GM19043 (cell line): Measurements from ENCODE around the gene S100PBP.

Experiments used
- ATAC-seq: cut with Tn5 transposase; IDR thresholded peaks from one replicate; pipeline ENCODE4 v1.9.1; 2021; ENCODE audit warnings: low read depth; ENCODE audit not compliant: unreplicated experiment

S100PBP gene

DNA sequence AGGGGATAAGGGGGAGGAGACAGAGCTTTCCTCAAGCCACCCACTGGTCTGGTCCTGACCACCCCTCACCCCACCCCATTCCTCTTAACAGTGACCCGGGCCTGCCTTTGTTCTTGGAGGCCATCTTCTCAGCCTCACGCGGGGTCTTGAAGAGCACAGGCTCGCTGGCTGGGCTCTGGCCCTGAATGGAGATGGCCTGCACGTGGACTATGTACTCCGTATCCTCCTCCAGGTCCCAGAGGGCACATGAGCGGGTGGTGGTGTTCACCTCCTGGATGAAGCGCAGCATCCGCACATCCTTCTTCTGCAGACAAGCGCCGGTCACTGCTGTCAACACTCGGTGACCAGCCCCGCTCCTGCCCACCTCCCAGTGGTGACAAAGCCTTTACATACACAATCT lies 50.6 kb downstream of the S100PBP start:
- ATAC-seq, result no peak

- ATAC-seq, result no peak
Observed at GRCh38 chr1:32868806-32869455, 51.5 kb downstream of the S100PBP start.

GRCh38 chr1:32869923-32870614 lies 52.6 kb downstream of the S100PBP start:
- ATAC-seq, result no peak

DNA sequence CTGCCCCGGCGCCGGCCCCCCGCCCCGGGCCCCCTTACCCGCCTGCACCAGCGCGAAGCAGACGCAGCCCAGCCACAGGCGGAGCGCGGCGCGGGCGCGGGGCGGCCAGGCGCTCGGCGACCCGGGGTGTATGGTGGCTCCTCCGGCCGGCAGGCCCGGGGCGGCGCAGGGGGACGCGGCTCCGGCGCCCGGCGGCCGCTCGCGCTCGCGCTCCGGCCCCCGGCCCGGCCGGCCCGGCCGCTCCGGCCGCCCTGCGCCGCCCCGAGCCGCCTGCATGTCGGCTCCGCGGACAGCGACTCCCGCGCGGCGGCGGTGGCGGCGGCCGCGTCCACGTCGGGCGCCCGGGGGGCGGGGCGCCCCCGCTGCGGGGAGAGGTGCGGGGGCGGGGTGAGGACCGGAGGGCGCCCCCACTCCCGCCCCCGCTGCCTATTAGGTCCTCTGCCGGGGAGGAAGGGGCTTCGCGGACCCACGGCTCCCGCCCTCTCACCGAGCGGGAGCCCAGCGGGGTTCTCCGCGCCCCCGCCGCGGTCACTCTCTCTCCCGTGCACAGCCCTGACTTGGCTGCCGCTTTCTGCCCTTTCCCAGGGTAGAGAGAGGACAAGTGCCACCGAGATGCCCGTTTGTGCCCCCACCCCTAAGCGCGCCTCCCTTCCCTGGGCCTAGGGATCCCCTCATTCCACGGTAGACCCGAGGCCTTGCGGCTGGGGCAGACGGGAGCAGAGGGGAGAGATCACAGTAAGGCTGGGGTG lies 53.3 kb downstream of the S100PBP start, which contains the start of gene FNDC5:
TSS of gene FNDC5 (minus strand) at position 298 of the 749 bp plus-strand sequence.
- ATAC-seq, result no peak

GRCh38 chr1:32871364-32872191 lies 54.1 kb downstream of the S100PBP start:
- no peak for ATAC-seq

- no peak for ATAC-seq
Observed at GRCh38 chr1:32872192-32872460, 54.7 kb downstream of the S100PBP start.

GRCh38 chr1:32873484-32873883 lies 56.0 kb downstream of the S100PBP start:
- no peak for ATAC-seq

GRCh38 chr1:32874860-32875752 lies 57.7 kb downstream of the S100PBP start:
- no peak for ATAC-seq

- ATAC-seq, result no peak
Observed at GRCh38 chr1:32876341-32877210, 59.1 kb downstream of the S100PBP start.

- ATAC-seq, result no peak
Observed at GRCh38 chr1:32877211-32878110, 60.0 kb downstream of the S100PBP start.

DNA sequence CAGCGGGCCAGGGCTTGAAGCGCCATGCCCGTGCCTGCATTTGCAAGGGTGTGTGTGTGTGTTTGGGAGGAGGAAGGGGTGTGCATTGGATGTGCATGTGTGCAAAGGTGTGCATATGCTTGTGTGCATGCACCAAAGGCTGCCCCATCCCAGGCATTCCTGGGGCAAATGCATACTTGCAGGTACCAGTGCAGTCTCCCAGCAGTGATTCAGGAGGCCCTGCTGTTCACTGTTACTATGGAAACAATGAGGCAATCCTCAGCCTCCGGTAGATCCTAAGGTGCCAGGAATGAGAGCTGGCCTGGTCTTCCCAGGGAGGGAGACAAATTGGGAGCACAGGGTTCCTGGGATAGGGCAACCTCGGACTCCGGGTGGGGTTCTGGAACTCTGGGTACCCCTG lies 60.7 kb downstream of the S100PBP start:
- ATAC-seq, result no peak

DNA sequence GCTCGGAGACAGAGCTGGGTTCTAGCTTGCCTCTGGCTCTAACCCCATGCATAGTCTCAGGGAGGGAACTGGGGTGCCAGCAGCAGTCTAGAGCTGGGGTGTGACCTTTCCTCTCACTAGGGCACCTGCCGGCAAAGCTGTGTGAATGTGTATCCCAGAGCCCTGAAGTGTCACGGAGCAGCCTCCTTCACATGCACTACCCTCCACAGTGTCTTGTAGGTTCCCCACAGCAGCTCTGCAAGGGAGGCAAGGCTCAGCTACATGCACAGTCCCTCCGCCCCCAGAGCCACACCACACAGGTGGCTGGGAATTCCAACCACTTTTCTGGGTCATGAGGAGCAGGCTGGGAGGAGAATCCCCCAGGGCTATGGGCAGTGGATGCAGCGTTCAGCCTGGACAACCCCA lies 61.2 kb downstream of the S100PBP start:
- no peak for ATAC-seq

GRCh38 chr1:32881291-32881690 lies 63.8 kb downstream of the S100PBP start:
- ATAC-seq, result no peak

- no peak for ATAC-seq
Observed at GRCh38 chr1:32881871-32882850, 64.7 kb downstream of the S100PBP start.

DNA sequence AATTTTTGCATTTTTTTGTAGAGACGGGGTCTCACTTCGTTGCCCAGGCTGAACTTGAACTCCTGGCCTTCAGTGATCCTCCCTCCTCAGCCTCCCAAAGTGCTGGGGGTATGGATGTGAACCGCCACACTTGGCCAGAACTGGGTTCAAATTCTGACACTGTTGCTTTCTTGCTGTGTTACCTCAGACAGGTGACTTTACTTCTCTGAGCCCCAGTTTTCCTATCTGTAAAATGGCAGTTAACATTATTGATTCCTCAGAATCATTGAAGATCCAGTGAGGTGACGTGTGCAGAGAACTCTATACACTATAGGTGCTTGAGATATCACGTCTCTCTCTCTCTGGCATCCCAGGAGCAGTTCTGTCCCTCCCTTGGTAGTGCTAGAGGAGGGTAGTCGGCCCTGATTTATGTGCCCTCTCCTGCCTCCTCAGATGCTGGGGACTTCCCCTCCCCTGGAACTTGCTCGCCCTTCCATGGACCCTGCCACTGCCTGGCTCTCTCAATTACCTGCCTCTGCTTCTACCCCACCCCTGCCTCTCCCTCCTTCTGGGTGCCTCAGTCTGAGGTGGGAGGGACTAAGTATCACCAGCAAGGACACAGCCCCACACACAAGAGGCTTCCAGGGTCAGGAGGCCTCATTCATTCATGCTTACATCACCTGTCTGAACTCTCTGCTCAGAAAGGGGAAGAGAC lies 66.0 kb downstream of the S100PBP start:
- no peak for ATAC-seq

GRCh38 chr1:32884032-32884372 lies 66.5 kb downstream of the S100PBP start:
- no peak for ATAC-seq
